Medulla oblongata (tissue), 1 donor: ENCODE data around the gene HECTD4.

ENCODE experiments used
- DNase-seq: peaks from one replicate; pipeline ENCODE4 v3.0.0-alpha.2; 2015; ENCODE audit errors: extremely low spot score

Gene HECTD4

DNA sequence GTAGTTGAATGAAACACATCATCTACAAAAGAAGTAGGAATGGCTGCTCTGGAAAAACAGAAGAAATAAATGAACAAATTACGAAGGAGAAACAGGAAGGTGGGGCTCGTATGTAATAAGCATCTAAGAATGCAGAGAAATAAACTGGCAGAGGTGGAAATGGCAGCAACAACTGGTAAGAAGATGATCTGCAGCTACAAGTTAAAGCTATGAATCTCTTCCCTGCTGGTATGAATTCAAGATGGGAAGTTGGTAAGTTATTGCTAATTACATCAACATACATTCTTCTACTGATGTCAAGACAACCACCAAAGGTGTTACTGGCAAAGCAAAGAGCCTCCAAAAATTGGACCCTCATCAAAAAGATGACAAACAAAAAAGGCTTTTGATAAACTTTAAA lies 59.8 kb downstream of the HECTD4 start:
- no peak for DNase-seq

DNA sequence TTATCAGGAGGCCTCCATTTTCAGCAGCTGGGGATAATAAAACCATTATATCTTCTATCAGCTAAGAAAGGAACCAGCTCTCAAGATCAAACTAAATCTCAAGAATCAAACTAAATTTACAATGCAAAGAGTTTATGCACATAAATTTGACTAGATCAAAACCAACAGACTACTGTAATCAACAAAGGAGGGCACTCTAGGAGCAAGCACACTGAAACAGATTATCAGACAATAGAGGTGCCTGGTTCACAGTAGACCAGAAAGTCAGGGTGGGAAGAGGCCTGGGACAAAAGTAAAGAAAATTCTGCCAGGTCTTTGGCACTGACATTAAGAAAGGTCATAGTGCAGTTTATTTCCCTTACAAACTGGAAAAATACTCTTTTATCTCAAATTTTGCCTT lies 61.0 kb downstream of the HECTD4 start:
- no peak for DNase-seq

DNA sequence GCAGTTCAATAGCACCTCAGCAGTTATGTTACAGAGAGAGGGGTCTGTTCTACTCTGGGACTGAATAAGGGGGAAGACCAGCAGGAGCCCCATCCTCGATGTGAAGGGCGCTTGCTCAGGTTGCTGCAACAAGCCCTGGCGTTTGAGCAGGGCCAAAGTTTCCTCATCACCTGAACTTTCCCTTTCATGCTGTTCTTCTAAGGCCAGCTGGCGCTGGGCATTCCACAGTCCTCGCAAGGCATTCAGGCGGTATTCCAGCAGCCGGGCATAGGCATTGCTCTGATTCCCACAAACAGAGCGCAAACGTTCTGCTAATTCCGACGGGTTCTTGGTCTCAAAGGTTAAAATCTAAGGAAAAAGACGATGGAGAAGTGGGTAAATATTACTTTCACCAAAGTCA lies 62.8 kb downstream of the HECTD4 start:
- no peak for DNase-seq

DNA sequence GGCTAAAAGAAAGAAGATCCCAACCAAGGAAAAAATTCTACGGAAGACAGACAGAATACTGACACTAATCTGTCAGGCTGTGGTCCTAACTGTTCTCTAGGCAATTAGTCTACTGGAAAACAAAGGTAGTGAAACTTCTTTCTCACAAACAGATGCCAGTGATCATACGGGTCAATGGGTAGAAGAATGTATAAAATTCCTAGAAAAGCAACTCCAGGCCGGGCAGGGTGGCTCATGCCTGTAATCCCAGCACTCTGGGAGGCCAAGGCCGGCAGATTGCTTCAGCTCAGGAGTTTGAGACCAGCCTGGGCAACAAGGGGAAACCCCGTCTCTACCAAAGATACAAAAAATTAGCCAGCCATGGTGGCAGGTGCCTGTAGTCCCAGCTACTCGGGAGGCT lies 64.8 kb downstream of the HECTD4 start:
- no peak for DNase-seq

DNA sequence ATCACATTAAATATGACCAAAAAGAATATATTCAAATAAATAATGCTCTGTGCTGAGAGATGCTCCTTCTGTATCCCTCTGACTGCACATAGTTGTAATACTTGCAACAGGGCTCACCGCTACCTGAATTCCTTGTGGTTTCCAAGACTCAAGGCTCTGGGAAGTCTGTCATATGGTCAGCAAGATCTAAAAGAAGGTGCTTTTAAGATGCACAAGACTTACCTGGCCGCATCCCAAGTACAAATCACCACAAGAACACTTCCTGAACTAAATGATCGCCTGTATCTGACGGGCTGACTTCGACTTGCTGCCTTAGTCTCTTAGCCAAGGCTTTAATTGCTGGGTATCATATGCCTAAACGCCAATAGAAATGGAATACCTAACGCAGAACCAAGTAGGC lies 67.2 kb downstream of the HECTD4 start:
- DNase-seq, result no peak

DNA sequence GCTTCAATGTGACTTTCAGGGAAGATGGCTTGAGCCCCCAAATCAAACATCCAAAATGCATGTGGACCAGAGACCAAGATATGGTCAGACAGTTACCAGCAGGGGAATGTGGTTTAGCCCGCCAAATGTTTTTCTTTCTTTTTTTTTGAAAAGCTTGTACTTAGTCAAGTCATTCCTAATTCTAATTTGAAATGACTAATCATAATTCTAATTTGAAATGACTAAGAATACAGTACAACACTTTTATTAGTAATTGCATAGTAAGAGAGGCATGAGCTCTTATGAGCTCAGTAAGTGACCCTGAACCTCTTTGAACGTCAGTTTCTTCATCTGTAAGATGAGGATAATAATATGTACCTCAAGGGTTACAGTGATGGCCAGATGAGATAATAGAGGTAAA lies 72.4 kb downstream of the HECTD4 start:
- no peak for DNase-seq

DNA sequence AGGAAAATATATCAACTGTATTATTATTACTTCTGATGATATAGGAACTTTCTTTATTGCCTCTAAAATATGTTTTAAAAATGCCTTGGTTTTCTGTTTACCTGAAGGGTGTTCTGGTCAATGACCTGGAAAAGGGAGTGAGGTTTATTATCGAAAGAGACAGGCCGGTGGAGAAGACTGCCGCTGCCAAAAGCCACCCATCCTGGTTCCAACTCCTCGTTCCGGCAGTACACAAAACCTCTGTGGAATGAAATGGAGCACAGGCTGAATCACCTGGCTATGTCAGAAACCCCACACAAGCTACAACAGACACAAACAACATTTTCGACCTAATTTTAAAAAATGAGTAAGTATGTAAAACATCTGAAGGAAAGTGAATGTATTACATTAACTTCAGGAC lies 73.6 kb downstream of the HECTD4 start:
- DNase-seq, result no peak

DNA sequence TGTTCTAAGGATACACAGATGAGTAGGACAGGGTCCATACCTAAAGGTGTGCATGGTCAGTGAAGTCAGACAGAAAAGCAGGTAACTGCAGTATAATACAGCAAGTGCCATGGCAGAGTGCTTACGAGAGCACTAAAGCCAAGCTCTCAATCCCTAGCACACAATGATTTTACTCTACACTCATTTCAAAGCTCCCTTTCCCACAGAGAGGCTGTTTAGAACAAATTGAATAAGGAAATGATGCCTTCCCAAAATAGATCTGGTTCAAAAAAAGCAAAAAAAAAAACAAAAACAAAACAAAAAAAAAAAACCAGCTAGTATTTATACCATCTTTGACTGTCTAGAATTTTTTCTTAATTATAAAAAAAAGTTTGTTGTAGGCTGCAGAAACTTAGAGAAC lies 74.1 kb downstream of the HECTD4 start:
- DNase-seq, result no peak

DNA sequence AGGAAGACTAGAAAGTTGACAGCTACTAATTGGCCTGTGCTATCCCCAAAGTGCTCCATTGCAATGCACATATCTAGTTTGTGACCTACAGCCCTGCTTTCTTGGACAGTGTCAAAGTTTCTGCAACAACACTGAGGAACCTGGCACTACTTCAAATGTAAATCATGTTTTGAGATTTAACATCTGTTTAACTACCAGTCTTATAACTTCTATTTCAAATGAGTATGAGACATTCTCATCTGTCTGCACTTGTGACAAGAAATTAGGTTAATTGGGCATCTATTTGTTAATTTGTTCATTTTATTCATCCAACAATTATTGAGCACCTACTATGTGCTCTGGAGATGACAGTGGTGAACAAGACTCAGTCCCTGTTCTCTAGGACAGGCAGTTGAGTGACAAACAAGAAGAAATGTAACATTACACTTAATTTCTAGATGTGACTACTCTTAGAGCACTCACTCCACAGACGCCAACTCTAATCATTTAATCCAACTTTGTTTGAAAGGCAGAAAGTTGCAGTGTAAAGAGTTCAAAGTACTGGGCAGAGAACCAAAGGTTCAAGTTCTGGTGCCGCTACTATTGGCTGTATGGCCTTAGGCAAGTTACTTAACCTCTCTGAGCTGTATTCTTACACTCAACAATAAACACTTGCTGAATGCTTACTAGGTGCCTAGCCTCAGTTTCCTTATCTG lies 74.8 kb downstream of the HECTD4 start:
- DNase-seq, result no peak

DNA sequence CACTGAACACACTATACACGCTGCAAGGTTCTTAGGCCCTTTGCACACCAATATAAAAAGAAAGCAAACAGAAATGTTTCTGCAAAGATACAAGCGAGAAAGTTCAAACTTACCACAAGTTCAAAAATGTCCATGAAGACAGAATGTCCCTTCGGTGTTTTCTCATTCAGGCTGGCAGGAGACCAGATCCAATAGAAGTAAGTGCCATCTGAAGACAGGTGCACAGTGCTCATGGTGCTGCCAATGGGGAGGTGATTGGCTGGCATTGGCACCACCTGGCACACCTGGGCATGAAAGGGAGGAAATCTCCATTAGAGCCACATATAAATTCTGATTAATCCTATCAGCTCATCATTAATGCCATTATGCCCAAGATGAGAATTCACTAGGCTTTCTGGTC lies 76.3 kb downstream of the HECTD4 start:
- DNase-seq, result no peak

DNA sequence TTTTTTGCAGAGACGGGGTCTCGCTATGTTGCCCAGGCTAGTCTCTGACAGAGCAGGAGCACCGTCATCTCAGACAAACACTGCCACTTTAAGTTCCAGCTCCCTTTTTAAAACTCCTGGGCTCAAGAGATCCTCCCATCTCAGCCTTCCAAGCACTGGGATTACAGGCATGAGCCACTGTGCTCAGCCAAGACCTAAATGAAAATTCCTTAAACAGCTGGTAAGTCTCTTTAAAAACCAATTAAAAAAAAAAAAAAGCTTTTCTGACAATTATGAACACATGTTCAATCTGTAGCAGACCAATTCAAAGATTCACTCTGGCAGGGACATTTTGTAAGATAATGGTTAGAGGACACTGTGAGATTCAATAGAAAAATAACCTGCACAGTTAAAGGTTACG lies 77.8 kb downstream of the HECTD4 start:
- DNase-seq, result no peak

DNA sequence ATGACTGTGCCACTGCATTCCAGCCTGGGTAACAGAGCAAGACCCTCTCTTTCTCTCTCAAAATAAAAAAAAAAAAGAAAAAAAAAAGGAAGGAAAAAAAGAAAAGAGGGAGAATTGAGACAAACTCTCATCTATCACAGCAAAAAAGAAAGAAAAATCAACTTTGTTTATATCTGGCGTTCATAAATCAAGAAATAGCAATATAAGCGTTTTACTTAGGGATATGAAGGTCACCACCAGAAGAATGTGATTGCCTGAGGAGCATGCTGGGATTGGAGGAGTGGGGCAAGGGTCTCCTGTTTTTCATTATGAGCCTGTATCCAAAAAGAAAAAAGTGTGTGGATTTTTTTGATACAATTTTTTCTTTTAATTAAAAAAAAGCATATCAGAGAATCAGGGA lies 78.4 kb downstream of the HECTD4 start:
- no peak for DNase-seq

DNA sequence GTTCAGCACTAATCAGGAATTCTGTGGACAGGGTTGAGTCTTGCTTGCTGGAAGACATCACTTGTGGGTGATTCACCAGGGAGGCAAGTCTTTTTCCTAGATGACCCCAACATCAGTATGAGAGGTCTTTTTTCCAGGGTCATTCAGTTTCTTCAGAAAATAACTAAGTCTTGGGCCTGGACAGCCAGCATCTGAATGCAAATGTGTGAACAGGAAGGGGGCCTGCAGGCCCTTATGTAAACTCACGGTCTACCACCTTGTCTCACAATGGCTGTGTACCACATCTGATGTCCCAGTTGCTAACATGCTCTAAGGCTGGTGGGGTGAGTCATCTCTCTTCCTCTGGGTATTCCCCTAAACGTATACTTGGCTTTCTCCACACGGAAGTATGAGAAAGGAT lies 79.2 kb downstream of the HECTD4 start:
- no peak for DNase-seq

DNA sequence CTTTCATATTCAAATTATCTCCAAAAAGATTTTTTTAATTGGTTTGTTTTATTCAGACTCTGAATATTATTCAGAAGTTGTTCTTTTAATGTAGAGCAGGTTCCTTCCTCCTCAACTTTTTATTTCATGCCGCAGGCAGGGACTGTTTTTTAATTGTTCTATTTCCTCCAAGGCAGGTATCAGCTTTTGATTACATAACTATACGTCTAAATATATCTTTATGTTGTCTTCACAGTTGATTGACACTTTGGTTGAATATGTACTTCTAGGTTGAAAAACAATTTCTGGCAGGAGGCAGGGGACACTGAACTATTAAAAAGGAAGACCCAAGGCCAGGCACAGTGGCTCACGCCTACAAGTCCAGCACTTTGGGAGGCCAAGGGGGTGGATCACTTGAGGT lies 82.5 kb downstream of the HECTD4 start:
- DNase-seq, result no peak

DNA sequence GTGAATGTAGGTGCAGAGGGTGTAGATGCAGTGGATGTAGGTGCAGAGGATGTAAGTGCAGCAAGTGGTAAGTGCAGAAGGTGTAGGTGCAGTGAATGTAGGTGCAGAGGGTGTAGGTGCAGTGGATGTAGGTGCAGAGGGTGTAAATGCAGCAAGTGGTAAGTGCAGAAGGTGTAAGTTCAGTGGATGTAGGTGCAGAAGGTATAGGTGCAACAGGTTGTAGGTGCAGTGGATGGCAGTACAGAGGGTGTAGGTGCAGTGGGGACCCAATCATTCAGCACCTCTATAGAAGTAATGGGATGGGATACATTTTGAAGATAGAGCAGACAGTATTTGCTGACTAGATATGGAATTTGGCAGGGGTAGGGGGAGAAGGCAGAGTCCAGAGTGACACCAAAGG lies 85.0 kb downstream of the HECTD4 start:
- no peak for DNase-seq

DNA sequence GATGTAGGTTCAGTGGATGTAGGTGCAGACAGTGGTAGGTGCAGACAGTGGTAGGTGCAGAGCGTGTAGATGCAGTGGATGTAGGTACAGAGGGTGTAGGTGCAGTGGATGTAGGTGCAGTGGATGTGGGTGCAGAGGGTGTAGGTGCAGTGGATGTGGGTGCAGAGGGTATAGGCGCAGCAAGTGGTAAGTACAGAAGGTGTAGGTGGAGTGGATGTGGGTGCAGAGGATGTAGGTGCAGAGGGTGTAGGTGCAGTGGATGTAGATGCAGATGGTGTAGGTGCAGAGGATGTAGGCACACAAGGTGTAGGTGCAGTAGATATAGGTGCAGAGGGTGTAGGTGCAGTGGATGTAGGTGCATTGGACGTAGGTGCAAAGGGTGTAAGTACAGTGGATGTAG lies 86.0 kb downstream of the HECTD4 start:
- no peak for DNase-seq

DNA sequence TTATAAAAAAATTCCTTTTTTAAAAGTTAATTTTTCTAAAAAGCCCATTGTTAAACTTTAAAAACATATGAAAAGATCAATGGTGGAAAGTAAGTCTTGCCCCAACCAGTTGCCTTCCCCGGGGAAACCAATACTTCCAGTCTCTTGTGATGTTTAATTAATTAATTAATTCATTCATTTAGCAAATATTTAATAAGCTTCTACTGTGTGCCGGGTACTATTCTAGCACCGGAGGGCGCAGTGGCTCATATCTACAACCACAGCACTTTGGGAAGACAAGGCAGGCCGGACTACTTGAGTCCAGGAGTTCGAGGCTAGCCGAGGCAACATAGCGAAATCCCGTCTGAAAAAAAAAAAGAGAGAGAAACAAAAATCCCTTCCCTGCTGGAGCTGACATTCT lies 87.4 kb downstream of the HECTD4 start:
- DNase-seq, result no peak

DNA sequence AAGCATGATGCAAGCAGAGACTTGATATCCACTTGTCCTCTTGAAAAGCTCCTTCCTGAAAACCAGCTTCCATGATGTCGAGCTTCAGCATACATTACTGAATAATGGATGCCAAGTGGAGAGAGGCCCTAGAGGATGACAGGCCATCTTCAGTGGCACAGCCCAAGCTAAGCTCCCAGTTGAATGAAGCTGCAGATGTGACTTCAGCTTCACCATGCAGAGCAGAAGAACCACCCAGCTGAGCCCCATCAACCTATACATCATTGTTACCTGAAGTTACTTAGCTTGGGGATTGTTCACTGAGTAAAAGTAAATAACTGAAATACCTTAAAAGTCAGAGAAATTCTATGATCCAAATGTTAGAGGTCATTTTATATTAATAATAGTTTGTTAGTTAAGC lies 93.6 kb downstream of the HECTD4 start:
- no peak for DNase-seq

DNA sequence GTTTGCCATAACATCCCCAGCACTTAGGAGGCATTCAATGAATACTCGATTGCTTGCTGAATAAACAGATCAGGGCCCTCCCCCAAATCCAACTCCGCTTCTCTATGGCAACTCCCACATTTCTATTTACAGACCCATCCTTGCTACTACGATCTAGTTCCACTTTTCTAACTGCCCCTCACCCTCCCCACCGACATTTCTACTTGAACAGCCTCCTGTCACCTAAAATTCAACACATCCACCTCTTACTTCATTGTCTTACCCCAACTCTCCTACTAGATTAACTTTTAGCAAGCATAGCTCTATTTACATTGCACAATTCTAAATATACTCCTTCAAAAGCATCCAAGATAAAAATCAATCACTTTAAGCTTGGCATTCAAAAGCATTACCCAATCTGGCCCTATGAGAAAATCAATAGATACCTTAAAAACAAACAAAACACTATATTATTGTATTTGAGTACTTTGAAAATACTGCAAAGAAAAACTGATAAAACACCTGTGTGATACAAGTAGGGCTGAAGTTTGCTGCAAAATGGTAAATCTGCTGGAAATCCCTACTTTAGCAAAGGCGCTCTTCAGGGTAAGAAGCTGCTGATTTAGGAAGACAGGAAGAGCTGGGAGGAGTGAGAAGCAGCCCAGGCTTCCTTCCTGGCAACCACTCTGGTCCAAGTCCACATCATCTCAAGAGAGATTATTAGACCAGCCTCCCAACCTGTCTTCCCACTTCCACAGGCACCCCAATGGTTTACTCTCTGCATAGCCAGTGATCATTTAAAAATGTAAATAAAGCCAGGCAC lies 96.4 kb downstream of the HECTD4 start:
- no peak for DNase-seq

DNA sequence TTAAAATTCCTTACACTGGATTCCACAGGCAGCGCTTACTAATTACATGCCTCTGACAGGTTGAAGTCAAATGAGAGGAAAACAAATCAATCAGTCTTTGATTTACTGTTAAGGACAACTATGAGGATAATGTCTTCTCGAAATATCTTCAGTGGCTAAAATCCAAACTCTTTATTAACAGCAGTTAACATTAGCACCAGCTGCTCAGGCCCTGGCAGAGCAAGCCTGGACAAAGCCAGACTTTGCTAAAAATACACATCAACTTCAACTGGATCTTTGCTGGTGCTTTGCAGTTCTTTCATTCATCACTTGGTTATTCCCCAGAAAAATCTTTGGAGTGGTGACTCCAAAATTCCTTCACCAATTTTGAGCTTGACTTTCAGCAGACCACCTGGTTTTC lies 98.7 kb downstream of the HECTD4 start:
- no peak for DNase-seq

DNA sequence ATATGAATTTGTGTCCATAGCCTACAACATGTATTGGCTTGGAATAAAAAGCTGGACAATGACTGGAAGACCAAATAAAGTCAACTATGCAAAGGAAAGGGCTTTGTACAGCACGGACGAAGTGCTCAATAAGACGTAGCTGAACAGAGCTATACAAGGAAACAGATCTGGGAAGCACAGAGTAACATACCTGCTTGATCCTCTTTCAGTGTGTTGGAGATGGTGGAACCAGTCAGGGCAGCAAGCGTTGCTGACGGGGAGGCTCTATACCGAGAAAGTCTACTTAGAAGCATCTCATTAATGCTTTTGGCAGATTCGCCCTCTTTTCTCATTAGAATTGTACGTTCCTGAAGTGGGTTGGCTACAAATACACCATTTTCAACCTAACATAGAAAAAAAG lies 99.3 kb downstream of the HECTD4 start:
- DNase-seq, result no peak

DNA sequence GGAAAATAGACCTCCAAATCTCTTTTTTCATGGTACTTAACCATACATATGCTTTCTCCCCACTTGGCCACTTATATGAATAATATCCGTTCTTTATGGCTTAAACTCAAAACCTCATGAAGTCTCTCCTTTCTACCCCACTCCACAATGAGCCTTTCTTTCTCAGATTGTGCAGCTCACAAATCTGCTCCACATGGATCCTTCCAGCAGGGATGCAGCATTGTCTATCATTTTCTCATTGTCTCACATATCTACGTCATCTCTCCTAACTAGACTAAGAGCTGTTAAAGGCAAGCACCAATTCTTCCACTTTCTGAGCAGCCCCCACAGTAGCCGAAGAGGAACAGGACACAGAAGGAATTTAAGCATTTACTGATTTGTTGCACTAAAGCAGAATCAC lies 106.4 kb downstream of the HECTD4 start:
- peak; percentile 51 for DNase-seq

DNA sequence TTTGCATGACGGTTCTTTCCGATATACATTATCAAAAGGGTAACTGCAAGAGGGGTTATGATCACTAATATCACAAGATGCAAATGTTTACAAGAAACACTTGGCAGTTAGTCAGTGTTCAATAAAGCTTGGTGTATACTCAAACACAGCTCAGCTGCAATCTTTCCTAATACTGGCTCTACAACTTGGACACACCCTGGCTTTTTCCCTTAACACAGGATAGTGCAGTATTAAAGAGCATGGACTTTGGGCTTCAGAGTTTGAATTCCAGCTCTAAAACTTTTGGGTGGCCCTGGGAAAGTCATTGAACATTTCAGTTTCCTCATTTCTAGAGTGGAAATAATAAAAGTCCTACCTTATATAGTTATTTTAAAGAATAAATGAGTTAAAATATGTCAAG lies 107.0 kb downstream of the HECTD4 start:
- no peak for DNase-seq

DNA sequence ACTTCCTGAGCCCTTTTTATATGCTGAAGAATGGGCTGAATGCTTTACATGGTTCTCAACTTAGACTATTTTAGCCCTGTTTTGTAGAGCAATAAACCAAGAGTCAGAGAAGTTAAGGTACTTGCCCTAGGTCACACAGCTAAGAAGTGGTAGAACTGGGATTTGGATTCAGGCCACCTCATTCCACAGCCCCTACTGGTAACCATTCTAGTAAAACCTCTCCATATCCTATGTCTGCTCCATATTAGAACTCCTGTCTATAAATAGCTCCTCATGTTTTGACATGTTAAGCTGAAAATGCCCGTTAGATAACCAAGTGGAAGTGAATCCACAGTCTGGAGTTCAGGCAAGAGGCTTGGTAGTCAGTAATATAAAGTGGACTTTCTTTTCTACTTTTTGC lies 111.6 kb downstream of the HECTD4 start:
- no peak for DNase-seq
